Activated T-cell treated with anti-CD3 and anti-CD28 coated beads, Interleukin-2, amount 50 U/mL, for 72 hours (primary cell): ENCODE measurements around the gene HMGN1. TPM values are rescaled to one million over a fixed set of nuclear protein-coding genes. Genes with fewer than 3 reads are reported as not detected.

Source experiments
- ATAC-seq, 2 donors: fragments of 150-1000 bp; cut with Tn5 transposase; replicated peaks in 1 of 2; 2 replicates each; pipeline ENCODE4 v1.10.0; 2021; ENCODE audit warnings: moderate library complexity in 2 of 2, mild to moderate bottlenecking in 1 of 2
- DNase-seq, 2 donors: peaks; one replicate each; pipeline ENCODE4 v3.0.0; 2021 to 2022; ENCODE audit warnings: mixed read lengths in 1 of 2
- H3K27ac Mint-ChIP-seq: one replicate; pipeline ENCODE4 v1.8.0; 2022; ENCODE audit warnings: mild to moderate bottlenecking, moderate library complexity, mixed read lengths
- H3K27me3 Mint-ChIP-seq: one replicate; pipeline ENCODE4 v1.8.0; 2022; ENCODE audit warnings: low read depth, mixed read lengths
- H3K36me3 Mint-ChIP-seq, 2 donors: one replicate each; pipeline ENCODE4 v1.8.0; 2022; ENCODE audit warnings: mixed read lengths in 2 of 2, mild to moderate bottlenecking in 1 of 2; ENCODE audit not compliant: insufficient read depth in 2 of 2
- H3K4me1 Mint-ChIP-seq: one replicate; pipeline ENCODE4 v1.8.0; 2022; ENCODE audit warnings: low read depth, mixed read lengths
- H3K4me3 Mint-ChIP-seq, 2 donors: one replicate each; pipeline ENCODE4 v1.8.0; 2022; ENCODE audit warnings: mild to moderate bottlenecking in 2 of 2, mixed read lengths in 2 of 2, moderate library complexity in 2 of 2
- H3K9me3 Mint-ChIP-seq, 2 donors: one replicate each; pipeline ENCODE4 v1.8.0; 2022; ENCODE audit warnings: mixed read lengths in 2 of 2
- total RNA-seq, 2 donors: library from RNA; stranded (reverse); gene quantifications; one replicate each; pipeline ENCODE4 v1.2.3, GENCODE V29; 2022

Gene HMGN1
- total RNA-seq, 2 donors from 2014 or later = 353 to 399 TPM

DNA sequence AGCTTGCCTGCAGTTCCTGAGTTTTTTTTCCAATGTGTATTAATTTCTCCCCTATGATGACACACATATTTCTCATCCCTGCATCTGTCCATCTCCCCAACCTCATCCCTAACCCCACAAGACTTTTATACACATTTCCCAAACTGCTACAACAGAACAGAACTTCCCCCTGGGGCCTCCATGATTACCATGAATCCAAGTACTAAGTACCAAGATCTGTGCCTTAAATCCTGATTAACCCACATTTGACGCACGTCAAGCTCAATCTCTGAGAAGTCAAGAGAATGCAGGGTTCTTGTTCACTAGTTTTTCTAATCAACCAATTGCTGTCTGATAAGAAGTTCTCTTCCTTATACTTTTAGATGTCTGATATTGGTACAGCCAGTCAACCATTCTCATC lies 9.7 kb downstream of the HMGN1 start:
- DNase-seq = no peak
- Mint-ChIP-seq H3K27me3 (no peaks in the 10 kb centered on the region), H3K27ac (no peak overlapping the region), H3K9me3 (no peaks in the 10 kb centered on the region), H3K4me1 (no peaks in the 10 kb centered on the region), H3K36me3 (peaks cover 5 to 14% of the 10 kb centered on the region in 2 donors), H3K4me3 (no peak overlapping the region)
- no peak for ATAC-seq

DNA sequence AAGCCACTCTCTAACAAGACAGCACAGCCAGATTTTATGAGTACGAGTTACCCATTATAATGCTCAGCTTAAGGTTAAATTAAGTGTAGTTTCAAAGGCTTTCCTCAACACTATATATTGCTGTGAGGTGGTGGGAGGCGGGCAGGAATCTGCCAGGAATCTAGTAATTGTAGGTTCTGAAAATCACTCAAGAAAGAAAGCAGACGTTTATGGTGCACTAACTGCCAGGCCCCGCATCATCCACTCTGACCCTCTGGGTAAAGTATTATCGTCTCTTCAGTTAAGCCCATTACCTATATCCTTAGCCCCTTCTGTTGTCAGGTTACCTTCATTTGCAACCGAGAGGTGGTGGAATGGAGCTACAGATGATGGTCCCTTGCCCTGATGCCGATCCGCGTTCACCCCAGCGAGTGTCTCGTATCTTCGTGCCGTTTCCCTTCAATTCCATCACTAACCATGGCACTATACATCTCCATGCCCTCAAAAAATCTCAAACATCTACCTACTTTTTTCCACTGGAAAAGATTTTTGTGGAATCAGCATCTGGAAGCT lies 12.4 kb downstream of the HMGN1 start:
- Mint-ChIP-seq H3K4me3 (no peak overlapping the region), H3K4me1 (no peaks in the 10 kb centered on the region), H3K9me3 (no peaks in the 10 kb centered on the region), H3K27ac (no peak overlapping the region), H3K27me3 (no peaks in the 10 kb centered on the region), H3K36me3 (peaks cover 0 to 2% of the 10 kb centered on the region in 2 donors)
- DNase-seq = no peak
- no peak for ATAC-seq

DNA sequence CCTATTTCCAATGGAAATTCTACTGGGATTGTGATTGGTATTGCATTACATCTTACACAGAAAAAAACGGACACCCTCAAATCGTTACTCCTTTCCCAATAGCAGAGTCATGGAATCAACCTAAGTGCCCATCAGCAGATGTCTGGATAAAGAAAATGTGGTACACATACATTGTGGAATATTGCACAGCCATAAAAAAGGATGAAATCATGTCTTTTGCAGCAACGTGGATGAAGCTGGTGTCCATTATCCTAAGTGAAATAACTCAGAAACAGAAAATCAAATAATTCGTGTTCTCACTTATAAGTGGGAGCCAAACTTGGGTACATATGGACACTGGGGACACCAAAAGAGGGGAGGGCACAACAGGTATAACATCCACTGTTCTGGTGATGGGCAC lies 14.3 kb downstream of the HMGN1 start:
- Mint-ChIP-seq H3K36me3 (no peaks in the 10 kb centered on the region), H3K4me1 (no peaks in the 10 kb centered on the region), H3K9me3 (no peaks in the 10 kb centered on the region), H3K27me3 (no peaks in the 10 kb centered on the region), H3K27ac (no peak overlapping the region), H3K4me3 (no peak overlapping the region)
- no peak for DNase-seq
- no peak for ATAC-seq

DNA sequence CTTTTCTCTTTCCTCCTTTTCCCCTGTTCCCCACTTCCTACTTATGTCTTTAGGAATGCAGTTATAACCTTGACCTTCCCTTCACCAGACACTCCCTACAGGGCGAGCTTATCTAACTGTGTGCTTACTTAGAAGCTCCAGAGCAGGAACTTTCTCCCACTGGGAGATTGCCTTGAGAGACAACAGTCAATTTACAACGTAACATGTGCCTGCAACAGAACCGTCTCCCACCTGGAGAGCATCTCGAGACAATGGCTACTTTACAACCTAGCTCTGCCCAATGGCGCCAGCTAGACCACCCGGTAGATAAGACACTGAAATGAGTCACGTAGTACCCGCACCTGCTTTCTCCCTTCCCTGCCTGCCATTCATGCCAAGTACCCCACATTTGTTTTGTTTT lies 16.7 kb downstream of the HMGN1 start:
- Mint-ChIP-seq H3K4me3 (no peak overlapping the region), H3K27ac (no peak overlapping the region), H3K27me3 (no peaks in the 10 kb centered on the region), H3K4me1 (no peaks in the 10 kb centered on the region), H3K36me3 (no peaks in the 10 kb centered on the region), H3K9me3 (no peaks in the 10 kb centered on the region)
- no peak for DNase-seq
- no peak for ATAC-seq

DNA sequence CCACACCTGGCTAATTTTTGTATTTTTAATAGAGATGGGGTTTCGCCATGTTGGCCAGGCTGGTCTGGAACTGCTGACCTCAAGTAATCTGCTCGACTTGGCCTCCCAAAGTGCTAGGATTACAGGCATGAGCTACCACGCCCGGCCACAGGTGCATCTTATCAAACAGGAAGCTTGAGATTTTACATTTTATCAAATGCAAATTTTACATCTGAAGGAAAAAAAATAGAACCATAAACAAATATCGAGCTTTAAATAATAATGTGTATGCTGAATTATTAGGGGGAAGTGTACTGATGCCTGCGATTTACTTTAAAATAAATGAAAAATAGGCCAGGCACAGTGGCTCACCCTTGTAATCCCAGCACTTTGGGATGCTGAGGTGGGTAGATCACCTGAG lies 18.9 kb downstream of the HMGN1 start:
- no peak for ATAC-seq
- Mint-ChIP-seq H3K9me3 (no peaks in the 10 kb centered on the region), H3K4me3 (no peak overlapping the region), H3K27me3 (no peaks in the 10 kb centered on the region), H3K4me1 (no peaks in the 10 kb centered on the region), H3K27ac (no peak overlapping the region), H3K36me3 (no peaks in the 10 kb centered on the region)
- DNase-seq = no peak

DNA sequence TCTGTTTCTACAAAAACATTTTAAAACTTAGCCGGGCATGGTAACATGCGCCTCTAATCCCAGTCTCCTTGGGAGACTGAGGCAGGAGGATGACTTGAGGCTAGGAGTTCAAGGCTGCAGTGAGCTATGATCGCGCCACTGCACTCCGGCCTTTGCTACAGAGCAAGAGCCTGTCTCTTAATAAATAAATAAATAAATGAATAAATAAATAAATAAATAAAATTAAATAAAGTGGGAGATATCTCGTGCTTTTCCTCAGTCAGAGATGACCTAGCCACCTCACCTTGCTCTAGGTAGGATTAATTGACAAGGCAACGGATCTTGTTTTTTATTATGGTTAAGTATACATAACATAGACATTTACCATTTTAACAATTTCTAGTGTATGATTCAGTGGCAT lies 21.2 kb downstream of the HMGN1 start:
- no peaks in the 10 kb centered on the region for H3K27me3 Mint-ChIP-seq
- H3K36me3 Mint-ChIP-seq = no peaks in the 10 kb centered on the region
- no peak overlapping the region for H3K27ac Mint-ChIP-seq
- no peak overlapping the region for H3K4me3 Mint-ChIP-seq
- no peaks in the 10 kb centered on the region for H3K9me3 Mint-ChIP-seq
- ATAC-seq = no peak
- no peak for DNase-seq
- no peaks in the 10 kb centered on the region for H3K4me1 Mint-ChIP-seq

DNA sequence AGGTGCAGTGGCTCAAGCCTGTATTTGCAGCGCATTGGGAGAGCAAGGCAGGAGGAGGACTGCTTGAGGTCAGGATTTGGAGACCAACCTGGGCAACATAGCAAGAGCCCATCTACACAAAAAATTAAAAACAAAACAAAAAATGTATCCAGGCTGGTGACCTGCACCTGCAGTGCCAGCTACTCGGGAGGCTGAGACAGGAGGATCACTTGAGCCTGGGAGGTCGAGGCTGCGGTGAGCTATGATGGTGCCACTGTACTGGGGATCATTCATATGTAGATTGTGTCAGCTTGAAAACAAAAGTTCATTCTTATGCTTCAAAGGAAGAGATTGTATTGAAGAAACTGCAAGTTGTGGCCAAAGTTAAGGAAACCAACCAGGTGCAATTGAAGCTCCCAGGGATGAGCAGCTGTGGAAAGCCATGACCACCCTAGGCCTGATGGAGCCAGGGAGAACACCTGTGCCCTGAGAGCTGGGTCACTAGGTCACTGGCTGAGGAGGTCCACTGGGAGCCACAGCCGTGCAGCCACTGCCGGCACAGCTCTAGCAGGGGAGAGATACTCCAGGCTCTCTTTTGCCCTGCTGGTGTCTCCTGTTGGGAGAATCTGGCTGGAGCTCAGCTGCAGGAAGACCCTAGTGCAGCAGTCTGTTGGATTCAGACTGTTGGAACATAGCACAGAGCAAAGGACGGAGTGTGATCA lies 22.1 kb downstream of the HMGN1 start:
- DNase-seq (no peak), ATAC-seq (no peak)

DNA sequence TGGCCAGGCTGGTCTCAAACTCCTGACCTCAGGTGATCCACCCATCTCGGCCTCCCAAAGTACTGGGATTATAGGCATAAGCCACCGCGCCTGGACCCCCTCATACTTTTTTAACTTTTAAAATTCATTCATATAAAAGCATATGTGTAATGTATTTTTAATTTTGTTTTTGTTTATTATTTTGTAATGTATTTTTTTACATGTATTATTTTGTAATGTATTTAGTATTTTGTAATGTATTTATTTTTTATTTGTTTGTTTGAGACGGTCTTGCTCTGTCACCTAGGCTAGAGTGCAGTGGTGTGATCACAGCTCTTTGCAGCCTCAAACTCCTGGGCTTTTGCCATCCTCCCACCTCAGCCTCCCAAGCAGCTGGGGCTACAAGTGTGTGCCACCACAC lies 23.4 kb downstream of the HMGN1 start:
- no peak overlapping the region for H3K27ac Mint-ChIP-seq
- no peaks in the 10 kb centered on the region for H3K9me3 Mint-ChIP-seq
- no peaks in the 10 kb centered on the region for H3K27me3 Mint-ChIP-seq
- DNase-seq (no peak), ATAC-seq (no peak)
- no peak overlapping the region for H3K4me3 Mint-ChIP-seq
- no peaks in the 10 kb centered on the region for H3K36me3 Mint-ChIP-seq
- no peaks in the 10 kb centered on the region for H3K4me1 Mint-ChIP-seq

More for the DNA sequence above, 22.1 kb downstream of the HMGN1 start:
- H3K4me1 Mint-ChIP-seq = no peaks in the 10 kb centered on the region
- no peak overlapping the region for H3K27ac Mint-ChIP-seq
- H3K9me3 Mint-ChIP-seq = no peaks in the 10 kb centered on the region
- H3K27me3 Mint-ChIP-seq = no peaks in the 10 kb centered on the region
- no peaks in the 10 kb centered on the region for H3K36me3 Mint-ChIP-seq
- no peak overlapping the region for H3K4me3 Mint-ChIP-seq

DNA sequence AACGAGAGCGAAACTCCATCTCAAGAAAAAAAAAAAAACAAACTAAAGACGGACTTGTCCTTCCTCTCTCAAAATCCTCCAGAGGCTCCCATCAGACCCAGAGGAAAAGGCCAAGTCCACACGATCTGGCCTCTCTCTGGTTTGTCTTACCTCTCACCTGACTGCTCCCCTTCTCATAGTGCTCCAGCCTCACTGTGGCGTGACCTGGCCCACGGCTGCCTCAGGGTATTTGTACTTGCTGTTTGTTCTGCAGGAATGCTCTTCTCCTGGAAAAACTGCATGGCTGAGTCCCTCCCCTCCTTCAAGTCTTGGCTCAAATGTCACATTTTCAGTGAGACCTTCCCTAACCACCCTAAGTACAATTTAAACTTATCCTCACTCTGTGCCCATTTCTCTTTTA lies 27.5 kb downstream of the HMGN1 start:
- no peak overlapping the region for H3K27ac Mint-ChIP-seq
- H3K27me3 Mint-ChIP-seq = no peaks in the 10 kb centered on the region
- H3K4me1 Mint-ChIP-seq = peaks cover 7% of the 10 kb centered on the region
- no peaks in the 10 kb centered on the region for H3K36me3 Mint-ChIP-seq
- ATAC-seq = no peak
- no peak overlapping the region for H3K4me3 Mint-ChIP-seq
- DNase-seq = no peak
- no peaks in the 10 kb centered on the region for H3K9me3 Mint-ChIP-seq

DNA sequence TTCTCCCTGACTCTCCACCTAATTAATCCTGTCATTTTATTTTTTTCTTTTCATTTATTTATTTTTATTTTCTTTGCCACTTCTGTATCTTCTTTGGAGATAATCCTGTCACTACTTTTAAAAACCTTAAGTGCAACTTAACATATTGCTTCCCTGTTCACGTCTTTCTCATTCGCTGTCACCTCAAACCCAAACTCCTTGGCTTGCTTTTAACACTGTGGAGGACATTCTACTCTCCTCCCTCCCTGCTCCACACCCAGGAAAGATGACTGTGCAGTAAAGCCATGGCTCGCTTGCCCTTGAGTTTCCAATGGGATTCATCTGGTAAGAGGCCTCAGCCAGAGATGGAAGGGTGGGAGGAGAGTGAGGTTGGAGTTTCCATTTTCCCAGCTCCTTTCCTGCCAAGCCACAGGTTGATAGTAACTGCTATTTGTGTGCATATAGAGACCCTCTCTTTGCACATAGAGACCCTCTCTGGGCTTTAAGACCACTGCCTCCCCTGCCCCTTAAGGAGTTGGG lies 29.0 kb downstream of the HMGN1 start:
- no peak for ATAC-seq
- H3K27ac Mint-ChIP-seq = no peak overlapping the region
- H3K4me3 Mint-ChIP-seq = no peak overlapping the region

DNA sequence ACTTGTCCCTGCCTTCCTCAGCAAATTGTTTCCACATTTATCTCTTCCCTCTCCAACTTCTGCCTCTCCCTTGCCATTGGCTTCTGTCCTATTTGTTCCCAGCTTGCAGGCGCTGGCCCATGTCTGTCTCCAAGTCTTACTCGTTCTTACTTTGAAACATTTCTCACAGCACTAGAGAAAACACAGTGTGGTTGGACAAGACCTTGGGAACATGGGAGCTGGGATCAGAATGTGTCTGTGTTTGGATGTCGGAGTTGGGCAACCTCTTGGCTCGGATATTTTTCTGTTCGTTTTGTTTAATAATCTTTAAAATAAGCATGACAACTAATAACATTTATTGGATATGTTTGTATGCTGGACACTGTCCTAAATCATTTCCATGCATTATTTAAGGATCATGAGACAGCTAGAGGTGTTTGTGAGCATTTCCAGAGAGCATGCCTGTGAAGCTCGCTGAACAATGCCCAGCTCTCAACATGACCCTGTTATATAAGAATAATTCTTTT lies 29.6 kb downstream of the HMGN1 start:
- H3K36me3 Mint-ChIP-seq = peaks cover 2 to 5% of the 10 kb centered on the region in 2 donors
- peaks cover 24% of the 10 kb centered on the region for H3K4me1 Mint-ChIP-seq
- no peaks in the 10 kb centered on the region for H3K27me3 Mint-ChIP-seq
- ATAC-seq (no peak), DNase-seq (no peak)
- no peak overlapping the region for H3K27ac Mint-ChIP-seq
- H3K4me3 Mint-ChIP-seq = no peak overlapping the region
- no peaks in the 10 kb centered on the region for H3K9me3 Mint-ChIP-seq

More for the DNA sequence above, 29.0 kb downstream of the HMGN1 start:
- Mint-ChIP-seq H3K27me3 (no peaks in the 10 kb centered on the region), H3K36me3 (no peaks in the 10 kb centered on the region), H3K4me1 (peaks cover 18% of the 10 kb centered on the region), H3K9me3 (no peaks in the 10 kb centered on the region)
- DNase-seq = no peak

DNA sequence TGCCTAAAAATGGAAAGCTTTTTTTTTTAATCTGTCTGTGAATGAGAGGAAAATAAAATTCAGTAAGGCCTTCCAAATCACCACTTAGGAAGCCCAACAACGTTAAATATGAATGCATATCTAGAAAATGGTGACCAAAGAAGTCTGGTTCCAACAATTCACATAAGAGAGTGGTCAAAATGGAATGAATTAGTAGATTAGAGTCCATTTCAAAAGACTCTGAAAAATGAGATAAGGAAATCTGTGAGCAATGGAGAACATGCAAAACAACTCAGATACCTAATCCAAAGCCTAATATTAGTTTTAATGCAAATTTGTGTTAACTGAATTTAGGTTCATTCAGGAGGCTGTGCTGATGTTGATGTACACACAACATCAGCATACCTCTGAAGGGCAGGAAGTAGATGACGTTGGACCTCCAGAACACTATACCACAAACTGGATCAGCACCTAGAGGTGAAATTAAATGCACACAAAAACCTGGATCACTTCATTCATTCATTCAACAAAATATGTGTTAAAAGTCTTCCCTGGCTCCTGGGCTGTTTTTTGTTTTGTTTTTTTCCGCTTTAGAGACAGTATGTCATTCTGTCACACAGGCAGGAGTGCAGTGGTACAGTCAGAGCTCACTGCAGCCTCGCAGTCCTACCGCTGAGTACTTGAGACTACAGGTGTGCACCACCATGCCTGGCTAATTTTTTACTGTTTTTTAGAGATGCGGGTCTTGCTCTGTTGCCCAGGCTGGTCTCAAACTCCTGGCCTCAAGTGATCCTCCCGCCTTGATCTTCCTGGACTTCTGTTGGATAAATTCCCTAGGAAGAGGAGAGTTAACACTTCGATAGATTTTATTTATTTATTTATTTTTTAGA lies 30.6 kb downstream of the HMGN1 start:
- ATAC-seq = no peak
- Mint-ChIP-seq H3K27ac (no peak overlapping the region), H3K27me3 (no peaks in the 10 kb centered on the region)

More for the DNA sequence above, 30.6 kb downstream of the HMGN1 start:
- peaks cover 4 to 6% of the 10 kb centered on the region in 2 donors for H3K36me3 Mint-ChIP-seq
- H3K9me3 Mint-ChIP-seq = no peaks in the 10 kb centered on the region
- no peak overlapping the region for H3K4me3 Mint-ChIP-seq
- H3K4me1 Mint-ChIP-seq = peaks cover 27% of the 10 kb centered on the region
- DNase-seq = no peak
